Activated naive CD8-positive, alpha-beta T cell (primary cell): Measurements from ENCODE around the gene ANKDD1A.

Experiments used
- H3K27ac Mint-ChIP-seq: one replicate; pipeline ENCODE4 v1.8.0; 2021; ENCODE audit warnings: mixed read lengths
- H3K27me3 Mint-ChIP-seq: one replicate; pipeline ENCODE4 v1.8.0; 2021; ENCODE audit warnings: mixed read lengths
- H3K36me3 Mint-ChIP-seq: one replicate; pipeline ENCODE4 v1.8.0; 2021; ENCODE audit warnings: mixed read lengths
- H3K4me1 Mint-ChIP-seq: one replicate; pipeline ENCODE4 v1.8.0; 2021; ENCODE audit warnings: low read depth, mixed read lengths
- H3K4me3 Mint-ChIP-seq: one replicate; pipeline ENCODE4 v1.8.0; 2021; ENCODE audit warnings: mild to moderate bottlenecking, mixed read lengths
- H3K9me3 Mint-ChIP-seq: one replicate; pipeline ENCODE4 v1.8.0; 2021; ENCODE audit warnings: low read depth, mixed read lengths

ANKDD1A gene

DNA sequence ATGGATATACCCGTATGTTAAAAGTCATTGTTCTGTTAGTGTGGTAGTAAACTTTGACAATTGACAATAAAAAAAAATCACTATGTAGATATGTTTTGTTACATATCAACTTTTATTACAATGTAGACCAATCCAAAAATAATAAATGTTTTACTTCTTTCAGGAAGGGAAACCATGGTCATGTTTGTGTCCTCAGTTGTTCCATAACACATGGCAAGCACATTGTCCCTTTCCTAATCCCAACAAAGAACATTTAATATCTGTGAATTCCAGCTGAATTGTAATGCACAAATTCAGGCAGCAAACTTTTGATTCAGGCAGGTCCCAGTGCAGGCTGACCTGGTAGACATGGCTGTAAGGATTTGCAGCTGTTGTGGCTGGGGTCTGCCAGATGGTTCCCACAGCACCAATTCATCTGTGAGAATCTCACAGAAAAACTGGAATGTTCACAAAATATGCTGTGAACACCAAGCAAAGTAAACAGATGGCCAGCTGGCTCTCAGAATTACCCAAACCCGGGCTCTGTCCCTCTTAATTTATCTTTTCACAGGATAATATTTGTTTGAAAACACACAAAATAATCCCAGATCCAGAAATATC is 79.9 kb downstream of the ANKDD1A start:
- Mint-ChIP-seq H3K4me3 (peak overlapping the region; percentile 61), H3K9me3 (no peaks in the 10 kb centered on the region), H3K36me3 (peaks cover 3% of the 10 kb centered on the region), H3K4me1 (peaks cover 35% of the 10 kb centered on the region), H3K27me3 (no peaks in the 10 kb centered on the region), H3K27ac (no peak overlapping the region)

DNA sequence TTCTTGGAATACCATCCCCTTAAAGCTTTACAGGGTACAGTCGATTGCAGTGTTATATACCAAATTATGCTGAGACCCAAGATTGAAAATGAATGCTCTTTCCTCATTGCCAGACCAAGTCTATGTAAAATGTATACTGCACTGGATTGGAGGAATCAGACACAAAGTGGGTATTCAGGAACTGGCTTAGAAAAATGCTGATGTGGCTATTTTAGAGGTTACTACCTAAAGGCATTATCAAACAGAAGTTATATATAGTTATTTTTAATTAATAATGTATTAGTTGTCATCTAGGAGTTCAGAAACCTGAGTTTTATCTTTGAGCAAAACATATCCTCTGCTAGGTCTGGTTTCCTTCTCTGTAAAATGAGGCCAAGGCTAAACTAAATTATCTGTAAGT is 81.6 kb downstream of the ANKDD1A start:
- Mint-ChIP-seq H3K27ac (no peak overlapping the region), H3K27me3 (no peaks in the 10 kb centered on the region), H3K4me1 (peaks cover 21% of the 10 kb centered on the region), H3K4me3 (no peak overlapping the region), H3K36me3 (no peaks in the 10 kb centered on the region), H3K9me3 (no peaks in the 10 kb centered on the region)

DNA sequence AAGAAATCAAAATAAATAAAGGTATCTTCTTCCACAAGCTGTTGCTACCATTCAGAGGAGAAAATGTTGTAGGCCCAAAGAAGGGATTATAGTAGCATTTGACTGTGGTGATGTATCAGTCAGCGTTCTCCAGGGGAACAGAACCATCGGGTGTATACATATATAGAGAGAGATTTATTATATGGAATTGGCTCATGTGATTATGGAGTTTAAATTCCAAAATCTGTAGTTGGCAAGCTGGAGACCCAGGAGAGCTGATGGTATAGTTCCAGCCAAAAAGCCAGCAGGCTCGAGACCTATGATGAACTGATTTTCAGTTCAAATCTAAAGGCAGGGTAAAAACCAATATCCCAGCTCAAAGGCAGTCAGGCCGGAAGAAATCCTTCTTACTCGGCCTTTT is 85.4 kb downstream of the ANKDD1A start:
- H3K36me3 Mint-ChIP-seq, result no peaks in the 10 kb centered on the region
- H3K27me3 Mint-ChIP-seq, result no peaks in the 10 kb centered on the region
- H3K4me1 Mint-ChIP-seq, result peaks cover 4% of the 10 kb centered on the region
- no peak overlapping the region for H3K27ac Mint-ChIP-seq
- H3K9me3 Mint-ChIP-seq, result no peaks in the 10 kb centered on the region
- H3K4me3 Mint-ChIP-seq, result no peak overlapping the region

DNA sequence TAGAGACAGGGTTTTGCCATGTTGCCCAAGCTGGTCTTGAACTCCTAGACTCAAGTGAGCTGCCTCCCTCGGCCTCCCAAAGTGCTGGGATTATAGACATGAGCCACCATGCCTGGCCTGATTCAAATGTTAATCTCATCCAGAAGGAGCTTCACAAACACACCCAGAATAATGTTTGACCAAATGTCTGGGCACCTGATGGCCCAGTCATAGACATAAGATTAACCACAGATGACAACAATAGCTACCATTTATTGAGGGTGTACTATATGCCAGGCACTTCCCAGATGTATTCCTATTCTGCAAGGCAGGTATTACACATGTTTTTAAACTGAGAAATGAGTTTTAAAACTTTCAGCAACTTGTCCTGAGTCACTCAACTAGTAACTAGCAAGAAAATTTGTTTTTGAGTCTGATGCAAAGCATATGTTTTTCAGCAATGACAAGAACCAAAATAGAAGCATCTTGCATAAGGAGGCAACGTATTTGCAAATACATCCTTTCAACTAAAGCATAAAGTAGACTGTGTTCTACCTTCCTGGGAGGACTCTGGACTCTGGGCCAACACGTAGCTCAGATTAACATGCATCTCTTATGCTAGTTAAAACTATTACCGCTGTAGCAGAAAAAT is 86.2 kb downstream of the ANKDD1A start:
- Mint-ChIP-seq H3K36me3 (no peaks in the 10 kb centered on the region), H3K4me1 (peaks cover 4% of the 10 kb centered on the region), H3K4me3 (no peak overlapping the region), H3K27ac (no peak overlapping the region), H3K9me3 (no peaks in the 10 kb centered on the region), H3K27me3 (no peaks in the 10 kb centered on the region)

DNA sequence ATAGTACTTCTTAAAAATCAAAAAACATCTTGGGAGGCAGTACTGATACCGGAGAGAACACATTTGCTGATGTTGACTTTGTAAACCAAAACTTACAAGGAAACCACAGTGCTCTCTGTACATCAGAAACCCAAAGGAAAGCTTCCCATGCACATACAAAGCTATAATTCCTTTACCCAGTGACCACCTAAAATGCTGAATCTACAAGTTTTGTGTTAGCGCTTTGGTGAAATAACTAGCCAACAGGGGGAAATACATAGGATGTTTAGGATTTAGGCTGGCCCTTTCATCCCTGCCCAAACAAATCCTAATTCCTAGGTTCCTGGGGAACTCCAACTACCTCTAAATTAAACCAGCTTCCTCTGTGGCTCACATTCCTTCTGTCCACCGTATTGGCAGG is 93.3 kb downstream of the ANKDD1A start:
- Mint-ChIP-seq H3K4me1 (no peaks in the 10 kb centered on the region), H3K27ac (peak overlapping the region; percentile 50), H3K4me3 (no peak overlapping the region), H3K9me3 (no peaks in the 10 kb centered on the region), H3K27me3 (no peaks in the 10 kb centered on the region), H3K36me3 (peaks cover 4% of the 10 kb centered on the region)

DNA sequence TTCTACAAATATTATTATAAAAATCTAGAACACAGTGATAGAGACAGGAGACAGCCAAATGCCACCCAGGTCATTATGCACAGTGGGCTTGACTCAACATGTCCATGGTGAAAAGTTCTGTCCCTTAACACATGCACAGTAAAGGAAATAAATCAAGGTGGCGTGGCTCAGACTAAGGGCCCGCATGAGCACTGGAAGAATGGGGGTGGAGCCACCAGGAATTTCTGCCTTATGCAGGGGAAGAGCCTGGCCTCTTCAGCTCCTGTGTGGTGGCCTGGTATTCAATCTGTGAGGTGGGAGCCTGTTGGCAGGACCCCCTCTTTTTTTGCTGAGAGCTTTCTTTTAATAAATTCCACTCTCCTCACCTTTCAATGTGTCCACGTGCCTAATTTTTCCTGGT is 95.2 kb downstream of the ANKDD1A start:
- Mint-ChIP-seq H3K27me3 (no peaks in the 10 kb centered on the region), H3K4me3 (no peak overlapping the region), H3K27ac (no peak overlapping the region), H3K9me3 (no peaks in the 10 kb centered on the region), H3K36me3 (peaks cover 5% of the 10 kb centered on the region), H3K4me1 (no peaks in the 10 kb centered on the region)
